Endothelial cell of umbilical vein (primary cell): Measurements from ENCODE around the gene DNAH1.

Experiments used
- CTCF ChIP-seq, 2 donors: IDR thresholded peaks; 1 replicate in 1 of 2; 2 replicates in 1 of 2; pipeline ENCODE4 v1.5.1; 2011; ENCODE audit warnings: low read length in 2 of 2, mild to moderate bottlenecking in 2 of 2, moderate library complexity in 2 of 2, control low read depth in 1 of 2, inconsistent platforms in 1 of 2, low read depth in 1 of 2; ENCODE audit not compliant: insufficient read depth in 1 of 2; ENCODE audit errors: extremely low read depth in 1 of 2
- EZH2 ChIP-seq: IDR thresholded peaks from 2 replicates; pipeline ENCODE4 v1.6.1; 2012; ENCODE audit warnings: borderline replicate concordance, low read depth, mild to moderate bottlenecking, moderate library complexity, low read length, inconsistent platforms; ENCODE audit not compliant: severe bottlenecking
- GATA2 ChIP-seq: IDR thresholded peaks from 2 replicates; pipeline ENCODE4 v1.7.0; 2011; ENCODE audit warnings: low read depth, mild to moderate bottlenecking, moderate library complexity, mixed read lengths, low read length; ENCODE audit not compliant: insufficient read length, insufficient read depth
- JUN ChIP-seq: IDR thresholded peaks from 2 replicates; pipeline ENCODE4 v1.6.1; 2011; ENCODE audit warnings: borderline replicate concordance, low read depth; ENCODE audit not compliant: insufficient read length, insufficient read depth
- MAX ChIP-seq: IDR thresholded peaks from 2 replicates; pipeline ENCODE4 v1.6.1; 2011; ENCODE audit not compliant: insufficient read depth, insufficient read length
- POLR2A ChIP-seq: IDR thresholded peaks from 2 replicates; pipeline ENCODE4 v1.6.1; 2012; ENCODE audit warnings: low read depth, mild to moderate bottlenecking, control low read depth, low read length
- POLR2AphosphoS5 ChIP-seq: IDR thresholded peaks from 2 replicates; pipeline ENCODE4 v1.6.1; 2012; ENCODE audit warnings: low read depth, mild to moderate bottlenecking, control low read depth, low read length, moderate library complexity; ENCODE audit not compliant: insufficient read depth

GRCh38 chr3:52430416-52430810, 114.3 kb downstream of the DNAH1 start:
- TF ChIP-seq POLR2AphosphoS5, result no peak
- no peak for TF ChIP-seq CTCF (IDR thresholded peaks at IDR 0.05; ENCODE audit: extremely low read depth in 1 of 2, insufficient read depth in 1 of 2, low read depth in 1 of 2, low read length in 2 of 2)
- TF ChIP-seq MAX, result no peak
- no peak for TF ChIP-seq EZH2
- TF ChIP-seq POLR2A, result no peak
- TF ChIP-seq JUN, result no peak
- TF ChIP-seq GATA2, result no peak
